H1 (cell line): ENCODE results near the gene PLEKHG3. TPM values are rescaled to one million over a fixed set of nuclear protein-coding genes. Genes with fewer than 3 reads are reported as not detected.

Experiments
- ASH2L ChIP-seq: fragments of 200-600, 300-600 bp; sonication (generic); IDR thresholded peaks from one replicate; pipeline ENCODE4 v1.7.1; 2017; ENCODE audit warnings: low read length
- BRCA1 ChIP-seq: IDR thresholded peaks from 2 replicates; pipeline ENCODE4 v1.6.1; 2012; ENCODE audit warnings: low read depth, low read length, improper control_type of control experiment
- CTBP2 ChIP-seq: IDR thresholded peaks from 2 replicates; pipeline ENCODE4 v1.7.0; 2011; ENCODE audit warnings: borderline replicate concordance, mild to moderate bottlenecking, moderate library complexity, mixed read lengths, low read length; ENCODE audit not compliant: insufficient read depth, insufficient read length
- MAX ChIP-seq: IDR thresholded peaks from 2 replicates; pipeline ENCODE4 v1.6.1; 2012; ENCODE audit warnings: inconsistent platforms
- POLR2A ChIP-seq, 2 experiments: IDR thresholded peaks; 1 replicate in 1 of 2; 2 replicates in 1 of 2; pipeline ENCODE4 v1.6.1; 2011; ENCODE audit warnings: low read depth in 2 of 2, low read length in 2 of 2, mild to moderate bottlenecking in 2 of 2; ENCODE audit errors: control extremely low read depth in 1 of 2
- RXRA ChIP-seq: IDR thresholded peaks from 2 replicates; pipeline ENCODE4 v1.6.1; 2011; ENCODE audit warnings: low read depth, mild to moderate bottlenecking, low read length, moderate library complexity; ENCODE audit not compliant: insufficient read depth
- SP1 ChIP-seq: IDR thresholded peaks from 2 replicates; pipeline ENCODE4 v1.6.1; 2011; ENCODE audit warnings: low read depth, low read length
- polyA plus RNA-seq, 7 experiments: library from polyadenylated mRNA; depleted of rRNA in 3 of 7; stranded (reverse) in 5 of 7; unstranded in 2 of 7; fragments of >200 nt in 5 of 7; fragments of 200-250 nt in 2 of 7; gene quantifications; 1 replicate in 5 of 7; 2 replicates in 1 of 7; 4 replicates in 1 of 7; pipeline versions ENCODE4 v1.2.1 to v1.2.3, GENCODE V29; 2011 to 2013; ENCODE audit warnings: missing spikeins in 2 of 7, mixed read lengths in 2 of 7
- total RNA-seq: library from RNA; stranded (reverse); fragmentation: NEBNext Ultra II Directional; extraction: Animal tissue kit (Norgen Biotek cat#: 25700); gene quantifications from 2 replicates; pipeline ENCODE4 v1.2.1, GENCODE V29; 2021
- TF ChIP-seq, protein P1 (sequence below): fragments of 300-600 bp; sonication (generic); IDR thresholded peaks from 2 replicates; pipeline ENCODE4 v1.7.1; 2012; ENCODE audit warnings: low read length, moderate library complexity, mild to moderate bottlenecking, inconsistent platforms; ENCODE audit not compliant: insufficient replicate concordance
- TF ChIP-seq, protein P2 (sequence below): IDR thresholded peaks from 2 replicates; pipeline ENCODE4 v1.6.1; 2011; ENCODE audit warnings: low read depth, mild to moderate bottlenecking, low read length; ENCODE audit not compliant: insufficient read depth

Gene PLEKHG3
- total and polyA plus RNA-seq, 2 of the 8 experiments (the other 6 are each of a cell fraction or from before 2014, with no cell fraction given): 43.4 to 90.6 TPM

DNA sequence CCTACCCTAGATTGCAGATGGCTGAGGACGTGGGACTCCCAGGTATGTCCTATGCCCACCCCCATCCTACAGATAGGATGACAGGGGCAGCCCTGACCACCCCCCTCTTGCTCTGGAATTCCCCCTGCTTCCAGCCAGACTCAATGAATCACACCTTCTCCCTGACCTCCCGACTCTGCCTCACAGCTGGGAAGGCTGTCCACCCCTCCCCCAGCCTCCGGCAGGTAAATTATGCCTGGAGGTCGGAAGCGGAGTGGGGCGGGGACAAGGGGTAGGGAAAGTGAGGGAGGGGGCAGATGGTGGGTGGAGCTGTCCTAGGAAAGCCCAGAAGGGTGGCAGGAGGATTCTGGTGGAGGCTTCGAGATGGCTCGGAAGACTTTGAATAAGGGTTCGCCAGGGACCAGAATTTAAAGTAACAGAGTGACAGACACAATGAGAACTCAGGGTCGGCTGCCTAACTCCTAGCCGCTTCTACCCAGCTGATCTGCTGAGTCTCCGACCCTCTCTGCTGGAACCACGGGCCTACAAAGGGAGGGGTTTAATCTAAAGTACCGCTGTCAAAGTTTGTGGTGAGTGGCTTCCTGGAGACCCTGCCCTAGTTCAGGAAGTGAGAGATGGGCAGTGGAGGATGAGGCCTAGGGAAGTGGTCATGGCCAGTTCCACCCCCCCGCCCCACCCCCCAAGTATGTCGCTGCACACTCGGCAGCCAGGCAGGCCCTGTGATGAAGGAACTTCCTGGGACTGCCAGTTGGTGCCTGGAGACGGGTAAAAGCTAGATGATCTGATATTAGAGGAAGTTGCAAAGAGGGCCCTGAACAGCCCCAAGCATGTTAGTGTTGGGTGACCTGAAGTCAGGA, 4.2 kb downstream of the PLEKHG3 start (continued):
- TF ChIP-seq, protein P1, sequence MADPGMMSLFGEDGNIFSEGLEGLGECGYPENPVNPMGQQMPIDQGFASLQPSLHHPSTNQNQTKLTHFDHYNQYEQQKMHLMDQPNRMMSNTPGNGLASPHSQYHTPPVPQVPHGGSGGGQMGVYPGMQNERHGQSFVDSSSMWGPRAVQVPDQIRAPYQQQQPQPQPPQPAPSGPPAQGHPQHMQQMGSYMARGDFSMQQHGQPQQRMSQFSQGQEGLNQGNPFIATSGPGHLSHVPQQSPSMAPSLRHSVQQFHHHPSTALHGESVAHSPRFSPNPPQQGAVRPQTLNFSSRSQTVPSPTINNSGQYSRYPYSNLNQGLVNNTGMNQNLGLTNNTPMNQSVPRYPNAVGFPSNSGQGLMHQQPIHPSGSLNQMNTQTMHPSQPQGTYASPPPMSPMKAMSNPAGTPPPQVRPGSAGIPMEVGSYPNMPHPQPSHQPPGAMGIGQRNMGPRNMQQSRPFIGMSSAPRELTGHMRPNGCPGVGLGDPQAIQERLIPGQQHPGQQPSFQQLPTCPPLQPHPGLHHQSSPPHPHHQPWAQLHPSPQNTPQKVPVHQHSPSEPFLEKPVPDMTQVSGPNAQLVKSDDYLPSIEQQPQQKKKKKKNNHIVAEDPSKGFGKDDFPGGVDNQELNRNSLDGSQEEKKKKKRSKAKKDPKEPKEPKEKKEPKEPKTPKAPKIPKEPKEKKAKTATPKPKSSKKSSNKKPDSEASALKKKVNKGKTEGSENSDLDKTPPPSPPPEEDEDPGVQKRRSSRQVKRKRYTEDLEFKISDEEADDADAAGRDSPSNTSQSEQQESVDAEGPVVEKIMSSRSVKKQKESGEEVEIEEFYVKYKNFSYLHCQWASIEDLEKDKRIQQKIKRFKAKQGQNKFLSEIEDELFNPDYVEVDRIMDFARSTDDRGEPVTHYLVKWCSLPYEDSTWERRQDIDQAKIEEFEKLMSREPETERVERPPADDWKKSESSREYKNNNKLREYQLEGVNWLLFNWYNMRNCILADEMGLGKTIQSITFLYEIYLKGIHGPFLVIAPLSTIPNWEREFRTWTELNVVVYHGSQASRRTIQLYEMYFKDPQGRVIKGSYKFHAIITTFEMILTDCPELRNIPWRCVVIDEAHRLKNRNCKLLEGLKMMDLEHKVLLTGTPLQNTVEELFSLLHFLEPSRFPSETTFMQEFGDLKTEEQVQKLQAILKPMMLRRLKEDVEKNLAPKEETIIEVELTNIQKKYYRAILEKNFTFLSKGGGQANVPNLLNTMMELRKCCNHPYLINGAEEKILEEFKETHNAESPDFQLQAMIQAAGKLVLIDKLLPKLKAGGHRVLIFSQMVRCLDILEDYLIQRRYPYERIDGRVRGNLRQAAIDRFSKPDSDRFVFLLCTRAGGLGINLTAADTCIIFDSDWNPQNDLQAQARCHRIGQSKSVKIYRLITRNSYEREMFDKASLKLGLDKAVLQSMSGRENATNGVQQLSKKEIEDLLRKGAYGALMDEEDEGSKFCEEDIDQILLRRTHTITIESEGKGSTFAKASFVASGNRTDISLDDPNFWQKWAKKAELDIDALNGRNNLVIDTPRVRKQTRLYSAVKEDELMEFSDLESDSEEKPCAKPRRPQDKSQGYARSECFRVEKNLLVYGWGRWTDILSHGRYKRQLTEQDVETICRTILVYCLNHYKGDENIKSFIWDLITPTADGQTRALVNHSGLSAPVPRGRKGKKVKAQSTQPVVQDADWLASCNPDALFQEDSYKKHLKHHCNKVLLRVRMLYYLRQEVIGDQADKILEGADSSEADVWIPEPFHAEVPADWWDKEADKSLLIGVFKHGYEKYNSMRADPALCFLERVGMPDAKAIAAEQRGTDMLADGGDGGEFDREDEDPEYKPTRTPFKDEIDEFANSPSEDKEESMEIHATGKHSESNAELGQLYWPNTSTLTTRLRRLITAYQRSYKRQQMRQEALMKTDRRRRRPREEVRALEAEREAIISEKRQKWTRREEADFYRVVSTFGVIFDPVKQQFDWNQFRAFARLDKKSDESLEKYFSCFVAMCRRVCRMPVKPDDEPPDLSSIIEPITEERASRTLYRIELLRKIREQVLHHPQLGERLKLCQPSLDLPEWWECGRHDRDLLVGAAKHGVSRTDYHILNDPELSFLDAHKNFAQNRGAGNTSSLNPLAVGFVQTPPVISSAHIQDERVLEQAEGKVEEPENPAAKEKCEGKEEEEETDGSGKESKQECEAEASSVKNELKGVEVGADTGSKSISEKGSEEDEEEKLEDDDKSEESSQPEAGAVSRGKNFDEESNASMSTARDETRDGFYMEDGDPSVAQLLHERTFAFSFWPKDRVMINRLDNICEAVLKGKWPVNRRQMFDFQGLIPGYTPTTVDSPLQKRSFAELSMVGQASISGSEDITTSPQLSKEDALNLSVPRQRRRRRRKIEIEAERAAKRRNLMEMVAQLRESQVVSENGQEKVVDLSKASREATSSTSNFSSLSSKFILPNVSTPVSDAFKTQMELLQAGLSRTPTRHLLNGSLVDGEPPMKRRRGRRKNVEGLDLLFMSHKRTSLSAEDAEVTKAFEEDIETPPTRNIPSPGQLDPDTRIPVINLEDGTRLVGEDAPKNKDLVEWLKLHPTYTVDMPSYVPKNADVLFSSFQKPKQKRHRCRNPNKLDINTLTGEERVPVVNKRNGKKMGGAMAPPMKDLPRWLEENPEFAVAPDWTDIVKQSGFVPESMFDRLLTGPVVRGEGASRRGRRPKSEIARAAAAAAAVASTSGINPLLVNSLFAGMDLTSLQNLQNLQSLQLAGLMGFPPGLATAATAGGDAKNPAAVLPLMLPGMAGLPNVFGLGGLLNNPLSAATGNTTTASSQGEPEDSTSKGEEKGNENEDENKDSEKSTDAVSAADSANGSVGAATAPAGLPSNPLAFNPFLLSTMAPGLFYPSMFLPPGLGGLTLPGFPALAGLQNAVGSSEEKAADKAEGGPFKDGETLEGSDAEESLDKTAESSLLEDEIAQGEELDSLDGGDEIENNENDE: no peak
- TF ChIP-seq, protein P2, sequence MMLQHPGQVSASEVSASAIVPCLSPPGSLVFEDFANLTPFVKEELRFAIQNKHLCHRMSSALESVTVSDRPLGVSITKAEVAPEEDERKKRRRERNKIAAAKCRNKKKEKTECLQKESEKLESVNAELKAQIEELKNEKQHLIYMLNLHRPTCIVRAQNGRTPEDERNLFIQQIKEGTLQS: no peak
- TF ChIP-seq MAX (peak; percentile 62), POLR2A (IDR thresholded peaks at IDR 0.05; ENCODE audit: control extremely low read depth in 1 of 2, low read depth in 2 of 2, low read length in 2 of 2) (peak in 1 of 2 experiments; percentile 18; a peak in 1 of 3 replicates), RXRA (peak; percentile 76; the same call in 1 of the 2 replicates), ASH2L (peak; percentile 89), BRCA1 (no peak), CTBP2 (peak; percentile 93), SP1 (peak; percentile 91)
